ENCODE data around the gene REELD1.

REELD1 gene

GRCh38 chr4:146243141-146243882 is 29.0 kb downstream of the REELD1 start:
- H3K4me3 ChIP-seq (replicated peaks; ENCODE audit: insufficient read depth, low read length): no peak overlapping the region
- H3K27me3 ChIP-seq (ENCODE audit: insufficient read depth, poor library complexity, severe bottlenecking): no peaks in the 10 kb centered on the region
- DNase-seq (ENCODE audit: low read depth in 1 of 2, low spot score in 1 of 2): peak; percentile 52 to 54
- TF ChIP-seq GABPA (IDR thresholded peaks at IDR 0.05; ENCODE audit: low read depth) (no peak), POLR2AphosphoS5 (IDR thresholded peaks at IDR 0.05; ENCODE audit: low read depth) (no peak), CTCF (IDR thresholded peaks at IDR 0.05; ENCODE audit: insufficient read depth, low read length) (peak; percentile 39)
- no peak overlapping the region for H3K27ac ChIP-seq (replicated peaks)

GRCh38 chr4:146243883-146244277 is 29.5 kb downstream of the REELD1 start:
- no peak for DNase-seq (ENCODE audit: low read depth in 1 of 2, low spot score in 1 of 2)
- Histone ChIP-seq H3K27ac (replicated peaks) (no peak overlapping the region), H3K27me3 (ENCODE audit: insufficient read depth, poor library complexity, severe bottlenecking) (no peaks in the 10 kb centered on the region), H3K4me3 (replicated peaks; ENCODE audit: insufficient read depth, low read length) (no peak overlapping the region)
- TF ChIP-seq SPI1 (IDR thresholded peaks at IDR 0.05; ENCODE audit: borderline replicate concordance, low read depth) (no peak), REST (IDR thresholded peaks at IDR 0.05; ENCODE audit: insufficient replicate concordance, low read depth) (no peak), CTCF (IDR thresholded peaks at IDR 0.05; ENCODE audit: insufficient read depth, low read length) (no peak), GABPA (IDR thresholded peaks at IDR 0.05; ENCODE audit: low read depth) (no peak), POLR2AphosphoS5 (IDR thresholded peaks at IDR 0.05; ENCODE audit: low read depth) (no peak)

GRCh38 chr4:146244496-146244895 is 30.2 kb downstream of the REELD1 start:
- DNase-seq (ENCODE audit: low read depth in 1 of 2, low spot score in 1 of 2): no peak
- Histone ChIP-seq H3K4me3 (replicated peaks; ENCODE audit: insufficient read depth, low read length) (no peak overlapping the region), H3K27me3 (ENCODE audit: insufficient read depth, poor library complexity, severe bottlenecking) (no peaks in the 10 kb centered on the region), H3K27ac (replicated peaks) (no peak overlapping the region)
- TF ChIP-seq SPI1 (IDR thresholded peaks at IDR 0.05; ENCODE audit: borderline replicate concordance, low read depth): no peak
- no peak for TF ChIP-seq GABPA (IDR thresholded peaks at IDR 0.05; ENCODE audit: low read depth)
- TF ChIP-seq POLR2AphosphoS5 (IDR thresholded peaks at IDR 0.05; ENCODE audit: low read depth): no peak
- TF ChIP-seq REST (IDR thresholded peaks at IDR 0.05; ENCODE audit: insufficient replicate concordance, low read depth): no peak
- TF ChIP-seq CTCF (IDR thresholded peaks at IDR 0.05; ENCODE audit: insufficient read depth, low read length): no peak

- no peak for DNase-seq (ENCODE audit: low read depth in 1 of 2, low spot score in 1 of 2)
- Histone ChIP-seq H3K4me3 (replicated peaks; ENCODE audit: insufficient read depth, low read length) (no peak overlapping the region), H3K27me3 (ENCODE audit: insufficient read depth, poor library complexity, severe bottlenecking) (no peaks in the 10 kb centered on the region), H3K27ac (replicated peaks) (no peak overlapping the region)
- TF ChIP-seq GABPA (IDR thresholded peaks at IDR 0.05; ENCODE audit: low read depth) (no peak), SPI1 (IDR thresholded peaks at IDR 0.05; ENCODE audit: borderline replicate concordance, low read depth) (no peak), CTCF (IDR thresholded peaks at IDR 0.05; ENCODE audit: insufficient read depth, low read length) (no peak), REST (IDR thresholded peaks at IDR 0.05; ENCODE audit: insufficient replicate concordance, low read depth) (no peak), POLR2AphosphoS5 (IDR thresholded peaks at IDR 0.05; ENCODE audit: low read depth) (no peak)
Observed at GRCh38 chr4:146245246-146245645, 30.9 kb downstream of the REELD1 start.
